MG63 (cell line): ENCODE data around the gene ALKBH8. TPM values are rescaled to one million over a fixed set of nuclear protein-coding genes. Genes with fewer than 3 reads are reported as not detected.
"Not testable (repeated sequence)": the region's sequence is repeated elsewhere in the genome, so short reads cannot be mapped to it uniquely, and the experiment has no call there.

Experiments
- DNase-seq: peaks from one replicate; pipeline ENCODE4 v3.0.0-alpha.2; 2020
- H3K27me3 ChIP-seq: fragments of 250-450 bp; sonication (Bioruptor Pico); 2 replicates; pipeline ENCODE4 v1.5.1; 2020; ENCODE audit warnings: mild to moderate bottlenecking, moderate library complexity
- H3K36me3 ChIP-seq: fragments of 250-450 bp; sonication (Bioruptor Pico); 2 replicates; pipeline ENCODE4 v1.5.1; 2020; ENCODE audit warnings: mild to moderate bottlenecking, moderate library complexity
- H3K4me3 ChIP-seq: fragments of 250-450 bp; sonication (Bioruptor Pico); 2 replicates; pipeline ENCODE4 v1.5.1; 2020; ENCODE audit warnings: mild to moderate bottlenecking, moderate library complexity
- H3K9me3 ChIP-seq: fragments of 250-450 bp; sonication (Bioruptor Pico); 2 replicates; pipeline ENCODE4 v1.5.1; 2020; ENCODE audit warnings: mild to moderate bottlenecking, moderate library complexity
- total RNA-seq: library from RNA; depleted of rRNA; stranded (reverse); fragments of >200 nt; shearing (Covaris generic); gene quantifications from 2 replicates; pipeline ENCODE4 v1.2.3, GENCODE V29; 2014; ENCODE audit warnings: low replicate concordance

ALKBH8 gene
- total RNA-seq, 1 experiment from 2014 or later: 5.5 TPM

- H3K27me3 ChIP-seq: no peaks in the 10 kb centered on the region
- no peak overlapping the region for H3K4me3 ChIP-seq
- peaks cover 17% of the 10 kb centered on the region for H3K36me3 ChIP-seq
- no peaks in the 10 kb centered on the region for H3K9me3 ChIP-seq
- DNase-seq: no peak
Observed at GRCh38 chr11:107549253-107549953, 16.1 kb downstream of the ALKBH8 start.

- no peak for DNase-seq
- no peaks in the 10 kb centered on the region for H3K9me3 ChIP-seq
Observed at GRCh38 chr11:107547961-107548360, 17.6 kb downstream of the ALKBH8 start.

GRCh38 chr11:107545101-107545514 lies 20.4 kb downstream of the ALKBH8 start:
- H3K27me3 ChIP-seq: no peaks in the 10 kb centered on the region
- no peak overlapping the region for H3K4me3 ChIP-seq
- H3K9me3 ChIP-seq: no peaks in the 10 kb centered on the region
- peaks cover 10% of the 10 kb centered on the region for H3K36me3 ChIP-seq
- no peak for DNase-seq

More at GRCh38 chr11:107547961-107548360, 17.6 kb downstream of the ALKBH8 start:
- Histone ChIP-seq H3K27me3 (no peaks in the 10 kb centered on the region), H3K4me3 (no peak overlapping the region), H3K36me3 (peaks cover 15% of the 10 kb centered on the region)

- H3K27me3 ChIP-seq: no peaks in the 10 kb centered on the region
- peaks cover 7% of the 10 kb centered on the region; the same call in 1 of the 2 replicates for H3K36me3 ChIP-seq
- DNase-seq: no peak
- no peaks in the 10 kb centered on the region for H3K9me3 ChIP-seq
- no peak overlapping the region for H3K4me3 ChIP-seq
Observed at GRCh38 chr11:107538821-107539220, 26.7 kb downstream of the ALKBH8 start.

GRCh38 chr11:107538239-107538638 lies 27.3 kb downstream of the ALKBH8 start:
- no peak for DNase-seq
- H3K36me3 ChIP-seq: peaks cover 7% of the 10 kb centered on the region; the same call in 1 of the 2 replicates
- H3K27me3 ChIP-seq: no peaks in the 10 kb centered on the region
- H3K9me3 ChIP-seq: no peaks in the 10 kb centered on the region
- no peak overlapping the region for H3K4me3 ChIP-seq

- H3K27me3 ChIP-seq, H3K36me3 ChIP-seq, DNase-seq, H3K4me3 ChIP-seq, H3K9me3 ChIP-seq: not testable (repeated sequence)
Observed at GRCh38 chr11:107537155-107537554, 28.4 kb downstream of the ALKBH8 start.

- DNase-seq: no peak
Observed at GRCh38 chr11:107526197-107526596, 39.3 kb downstream of the ALKBH8 start.

GRCh38 chr11:107508858-107509244 lies 56.7 kb downstream of the ALKBH8 start:
- H3K4me3 ChIP-seq: no peak overlapping the region
- DNase-seq: no peak
- H3K27me3 ChIP-seq: no peaks in the 10 kb centered on the region
- peaks cover 4% of the 10 kb centered on the region for H3K36me3 ChIP-seq
- H3K9me3 ChIP-seq: no peaks in the 10 kb centered on the region

More at GRCh38 chr11:107526197-107526596, 39.3 kb downstream of the ALKBH8 start:
- Histone ChIP-seq H3K4me3 (no peak overlapping the region), H3K36me3 (no peaks in the 10 kb centered on the region; the same call in 1 of the 2 replicates), H3K27me3 (no peaks in the 10 kb centered on the region), H3K9me3 (no peaks in the 10 kb centered on the region)

- peaks cover 9% of the 10 kb centered on the region for H3K36me3 ChIP-seq
- no peak overlapping the region for H3K4me3 ChIP-seq
- no peaks in the 10 kb centered on the region for H3K9me3 ChIP-seq
- no peak for DNase-seq
- no peaks in the 10 kb centered on the region for H3K27me3 ChIP-seq
Observed at GRCh38 chr11:107508201-107508857, 57.2 kb downstream of the ALKBH8 start.

- no peak for DNase-seq
- H3K27me3 ChIP-seq: no peaks in the 10 kb centered on the region
- H3K9me3 ChIP-seq: no peaks in the 10 kb centered on the region
- peaks cover 16% of the 10 kb centered on the region for H3K36me3 ChIP-seq
- no peak overlapping the region for H3K4me3 ChIP-seq
Observed at GRCh38 chr11:107505647-107506225, 59.8 kb downstream of the ALKBH8 start.

- no peak overlapping the region for H3K4me3 ChIP-seq
- H3K27me3 ChIP-seq: no peaks in the 10 kb centered on the region
- DNase-seq: no peak
- H3K9me3 ChIP-seq: no peaks in the 10 kb centered on the region
- peaks cover 16% of the 10 kb centered on the region for H3K36me3 ChIP-seq
Observed at GRCh38 chr11:107504981-107505380, 60.6 kb downstream of the ALKBH8 start.

GRCh38 chr11:107501713-107502112 lies 63.8 kb downstream of the ALKBH8 start:
- peaks cover 16% of the 10 kb centered on the region for H3K36me3 ChIP-seq
- no peak overlapping the region for H3K4me3 ChIP-seq
- no peaks in the 10 kb centered on the region for H3K9me3 ChIP-seq
- no peak for DNase-seq
- H3K27me3 ChIP-seq: no peaks in the 10 kb centered on the region

- H3K36me3 ChIP-seq, H3K27me3 ChIP-seq, H3K4me3 ChIP-seq, DNase-seq, H3K9me3 ChIP-seq: not testable (repeated sequence)
Observed at GRCh38 chr11:107497371-107497770, 68.2 kb downstream of the ALKBH8 start.

GRCh38 chr11:107496011-107496410 lies 69.5 kb downstream of the ALKBH8 start:
- Histone ChIP-seq H3K4me3 (no peak overlapping the region), H3K27me3 (no peaks in the 10 kb centered on the region), H3K36me3 (no peaks in the 10 kb centered on the region), H3K9me3 (no peaks in the 10 kb centered on the region)
- no peak for DNase-seq

- Histone ChIP-seq H3K4me3 (no peak overlapping the region), H3K27me3 (no peaks in the 10 kb centered on the region), H3K36me3 (no peaks in the 10 kb centered on the region), H3K9me3 (no peaks in the 10 kb centered on the region)
- DNase-seq: no peak
Observed at GRCh38 chr11:107494055-107494454, 71.5 kb downstream of the ALKBH8 start.

- no peaks in the 10 kb centered on the region for H3K9me3 ChIP-seq
- no peaks in the 10 kb centered on the region for H3K36me3 ChIP-seq
- no peak overlapping the region for H3K4me3 ChIP-seq
- peak; percentile 11 for DNase-seq
- H3K27me3 ChIP-seq: no peaks in the 10 kb centered on the region
Observed at GRCh38 chr11:107493117-107493516, 72.4 kb downstream of the ALKBH8 start.

- Histone ChIP-seq H3K4me3 (no peak overlapping the region), H3K9me3 (no peaks in the 10 kb centered on the region), H3K36me3 (no peaks in the 10 kb centered on the region), H3K27me3 (no peaks in the 10 kb centered on the region)
- no peak for DNase-seq
Observed at GRCh38 chr11:107490836-107491235, 74.7 kb downstream of the ALKBH8 start.
